Measurements from ENCODE around the gene DPP3.
A peak's percentile ranks its signal among the peaks of the same experiment; 100 is the strongest.
"Not testable (repeated sequence)": the region's sequence is repeated elsewhere in the genome, so short reads cannot be mapped to it uniquely, and the experiment has no call there.

Gene DPP3, protein sequence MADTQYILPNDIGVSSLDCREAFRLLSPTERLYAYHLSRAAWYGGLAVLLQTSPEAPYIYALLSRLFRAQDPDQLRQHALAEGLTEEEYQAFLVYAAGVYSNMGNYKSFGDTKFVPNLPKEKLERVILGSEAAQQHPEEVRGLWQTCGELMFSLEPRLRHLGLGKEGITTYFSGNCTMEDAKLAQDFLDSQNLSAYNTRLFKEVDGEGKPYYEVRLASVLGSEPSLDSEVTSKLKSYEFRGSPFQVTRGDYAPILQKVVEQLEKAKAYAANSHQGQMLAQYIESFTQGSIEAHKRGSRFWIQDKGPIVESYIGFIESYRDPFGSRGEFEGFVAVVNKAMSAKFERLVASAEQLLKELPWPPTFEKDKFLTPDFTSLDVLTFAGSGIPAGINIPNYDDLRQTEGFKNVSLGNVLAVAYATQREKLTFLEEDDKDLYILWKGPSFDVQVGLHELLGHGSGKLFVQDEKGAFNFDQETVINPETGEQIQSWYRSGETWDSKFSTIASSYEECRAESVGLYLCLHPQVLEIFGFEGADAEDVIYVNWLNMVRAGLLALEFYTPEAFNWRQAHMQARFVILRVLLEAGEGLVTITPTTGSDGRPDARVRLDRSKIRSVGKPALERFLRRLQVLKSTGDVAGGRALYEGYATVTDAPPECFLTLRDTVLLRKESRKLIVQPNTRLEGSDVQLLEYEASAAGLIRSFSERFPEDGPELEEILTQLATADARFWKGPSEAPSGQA

GRCh38 chr11:66480117-66480938, at the start of gene DPP3:
TSS of gene DPP3 (plus strand) at chr11:66480434. CDS start at chr11:66482201, 1,767 bp downstream.
- DNase-seq = peak; percentile 97

DNA sequence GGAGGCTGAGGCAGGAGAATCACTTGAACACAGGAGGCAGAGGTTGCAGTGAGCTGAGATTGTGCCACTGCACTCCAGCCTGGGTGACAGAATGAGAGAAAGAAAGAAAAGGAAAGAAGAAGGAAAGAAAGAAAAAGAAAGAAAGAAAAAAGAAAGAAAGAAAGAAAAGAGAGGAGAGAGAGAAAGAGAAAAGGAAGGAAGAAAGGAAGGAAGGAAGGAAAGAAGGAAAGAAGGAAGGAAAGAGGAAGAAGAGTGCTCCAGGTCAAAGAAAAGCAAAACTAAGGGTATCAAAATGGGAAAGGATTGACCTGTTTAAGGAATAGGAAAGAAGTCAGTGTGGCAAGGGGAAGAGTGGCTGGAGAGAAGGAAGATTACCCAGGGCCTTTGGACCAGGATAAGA, 48.9 kb upstream of the DPP3 start:
- DNase-seq = not testable (repeated sequence)

GRCh38 chr11:66431871-66432329, 48.3 kb upstream of the DPP3 start:
- DNase-seq = not testable (repeated sequence)

DNA sequence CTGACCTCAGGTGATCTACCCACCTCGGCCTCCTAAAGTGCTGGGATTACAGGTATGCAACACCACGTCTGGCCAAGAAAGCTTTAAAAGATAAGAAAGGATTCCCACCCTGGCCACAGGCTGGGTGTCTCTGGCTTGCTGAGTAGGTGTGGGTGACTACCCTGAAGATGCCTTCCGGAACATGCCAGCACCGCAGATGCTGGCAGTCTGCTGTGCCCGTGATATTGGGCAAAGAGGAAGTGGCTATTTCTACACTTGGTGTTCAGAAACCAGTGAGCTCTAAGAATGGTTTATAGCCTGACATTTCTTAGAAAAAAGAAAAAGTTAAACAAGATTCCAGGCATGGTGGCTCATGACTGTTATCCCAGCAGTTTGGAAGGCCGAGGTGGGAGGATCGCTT, 47.6 kb upstream of the DPP3 start:
- no peak for DNase-seq

GRCh38 chr11:66437979-66438503, 42.2 kb upstream of the DPP3 start:
- no peak for DNase-seq

DNA sequence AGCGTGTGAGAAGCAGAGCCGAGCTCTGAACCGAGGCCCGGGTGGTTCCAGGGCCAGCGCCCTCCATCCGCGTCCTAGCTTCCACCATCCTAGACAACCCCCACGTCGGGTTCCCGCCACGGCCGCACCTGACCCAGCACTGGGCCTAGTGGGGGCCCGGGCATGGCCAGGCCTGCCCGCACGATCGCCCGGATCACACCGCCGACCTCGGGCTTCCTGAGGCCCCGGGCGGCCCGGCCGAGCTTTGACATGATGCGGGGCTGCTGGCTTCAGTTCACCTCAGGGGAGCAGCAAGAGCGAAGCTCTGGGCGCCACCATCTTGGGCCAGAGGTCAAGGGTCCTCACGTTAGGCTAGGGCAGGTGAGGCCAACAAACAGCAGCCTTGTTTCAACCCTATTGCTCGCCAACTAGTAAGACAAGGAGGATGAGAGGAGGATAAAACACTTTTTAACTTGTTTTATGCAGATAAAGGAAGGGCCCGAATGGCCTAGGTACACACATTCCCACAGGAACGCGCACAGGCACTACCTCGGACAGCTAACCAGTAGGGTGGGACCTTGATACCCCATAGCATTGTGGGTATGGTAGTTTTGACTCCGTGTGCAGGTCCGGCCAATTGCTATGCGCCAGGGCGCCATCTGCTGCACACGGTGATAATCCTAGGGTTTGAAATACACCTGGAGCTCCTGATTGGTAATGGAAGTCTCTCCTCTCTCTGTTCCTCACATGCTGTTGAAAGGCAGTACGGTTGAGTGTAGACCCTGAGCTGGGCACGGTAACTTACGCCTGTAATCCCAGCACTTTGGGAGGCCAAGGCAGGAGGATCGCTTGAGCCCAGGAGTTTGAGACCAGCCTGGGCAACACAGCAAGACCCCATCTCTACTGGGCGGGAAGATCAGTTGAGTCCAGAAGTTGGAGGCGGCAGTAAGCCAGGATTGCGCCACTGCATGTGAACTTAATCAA, 41.4 kb upstream of the DPP3 start, which contains the start of gene MRPL11:
Gene MRPL11 (minus strand): TSS at position 345 of the 963 bp plus-strand sequence. CDS start 94 bp downstream, at position 251.
- DNase-seq = peak; percentile 98

- not testable (repeated sequence) for DNase-seq
Observed at GRCh38 chr11:66440101-66440939, 39.9 kb upstream of the DPP3 start.

- not testable (repeated sequence) for DNase-seq
Observed at GRCh38 chr11:66440940-66441282, 39.3 kb upstream of the DPP3 start.

DNA sequence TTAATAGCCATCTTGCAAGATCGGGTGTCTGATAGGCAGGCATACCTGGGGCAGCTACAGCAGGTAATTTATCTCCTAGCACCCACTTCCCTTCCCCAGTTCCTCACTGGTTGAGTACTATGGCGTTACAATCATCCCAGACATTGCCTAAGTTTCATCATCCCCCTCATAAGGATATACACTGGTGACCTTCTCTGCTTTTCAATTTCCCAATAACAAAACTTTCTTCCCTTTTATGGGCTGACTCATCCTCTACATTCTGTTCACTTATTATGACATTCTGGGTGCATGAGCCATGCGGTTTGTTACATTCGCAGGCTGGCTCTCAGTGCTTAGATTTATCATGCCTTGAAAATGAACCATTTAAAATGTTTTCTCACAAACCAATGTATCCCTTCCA, 36.6 kb upstream of the DPP3 start:
- no peak for DNase-seq

GRCh38 chr11:66447012-66447411, 33.2 kb upstream of the DPP3 start:
- no peak for DNase-seq

- DNase-seq = no peak
Observed at GRCh38 chr11:66448523-66448922, 31.7 kb upstream of the DPP3 start.

- no peak for DNase-seq
Observed at GRCh38 chr11:66450560-66450959, 29.7 kb upstream of the DPP3 start.

GRCh38 chr11:66451663-66452062, 28.6 kb upstream of the DPP3 start:
- DNase-seq = no peak

- no peak for DNase-seq
Observed at GRCh38 chr11:66454247-66454646, 26.0 kb upstream of the DPP3 start.

GRCh38 chr11:66454828-66455227, 25.4 kb upstream of the DPP3 start:
- DNase-seq = no peak

DNA sequence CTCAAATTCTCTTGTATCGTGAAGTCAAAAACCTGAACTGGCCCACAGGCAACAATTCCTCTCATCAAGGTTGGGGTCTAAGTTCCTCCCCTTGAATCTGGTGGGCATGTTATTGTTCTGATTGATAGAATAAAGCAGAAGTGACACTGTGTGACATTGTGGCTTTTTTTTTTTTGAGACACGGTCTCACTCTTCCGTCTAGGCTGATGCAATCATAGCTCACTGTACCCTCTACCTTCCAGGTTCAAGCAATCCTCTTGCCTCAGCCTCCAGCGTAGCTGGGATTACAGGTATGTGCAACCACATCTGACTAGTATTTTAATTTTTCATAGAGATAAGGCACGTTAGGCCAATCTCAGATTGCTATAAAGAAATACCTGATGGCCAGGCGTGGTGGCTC, 22.4 kb upstream of the DPP3 start:
- no peak for DNase-seq

DNA sequence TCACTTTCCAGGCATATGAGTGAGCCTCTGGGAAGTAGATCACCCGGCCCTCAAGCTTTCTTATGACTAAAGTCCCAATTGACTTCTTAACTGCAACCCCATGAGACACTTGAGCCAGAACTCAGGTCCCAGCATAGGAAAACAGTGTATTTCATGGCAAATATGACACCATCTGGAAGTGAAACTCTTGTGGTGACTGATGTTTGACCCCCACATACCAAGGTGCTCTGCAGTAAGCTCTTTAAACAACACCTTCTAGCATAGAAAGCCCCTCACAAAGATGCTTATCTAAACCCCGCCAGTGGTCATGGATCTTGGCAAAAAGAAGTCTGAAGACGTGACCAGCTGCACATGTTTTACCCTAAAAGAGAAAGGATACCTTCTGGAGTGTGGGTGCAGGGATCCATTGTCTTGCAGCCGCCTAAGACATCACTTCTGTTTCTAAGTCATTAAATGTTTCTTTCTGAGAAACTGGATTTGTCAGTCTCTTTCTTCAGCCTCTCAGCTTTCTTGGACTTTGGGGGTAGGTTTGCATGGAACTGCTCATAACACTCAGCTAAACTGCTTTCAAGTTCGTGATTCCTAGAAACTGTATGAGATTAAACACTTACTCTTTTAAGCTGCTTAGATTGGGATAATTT, 21.0 kb upstream of the DPP3 start:
- DNase-seq = no peak

DNA sequence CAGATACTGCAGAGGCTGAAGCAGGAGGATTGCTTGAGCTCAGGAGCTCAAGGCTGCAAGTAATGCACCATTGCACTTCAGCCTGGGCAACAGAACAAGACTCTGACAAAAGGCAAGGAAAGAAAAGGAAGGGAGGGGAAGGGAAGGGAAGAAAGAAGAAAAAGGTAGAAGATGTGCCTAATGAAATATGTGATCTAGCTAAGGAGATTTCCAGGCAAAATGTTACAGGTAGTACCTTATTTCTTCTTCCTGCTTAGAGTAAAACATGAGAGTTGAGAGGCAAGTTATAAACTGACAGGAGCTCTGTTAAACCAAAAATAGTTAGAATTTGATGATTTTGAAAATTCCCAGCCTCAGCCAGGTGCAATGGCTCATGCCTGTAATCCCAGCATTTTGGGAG, 18.2 kb upstream of the DPP3 start:
- no peak for DNase-seq

DNA sequence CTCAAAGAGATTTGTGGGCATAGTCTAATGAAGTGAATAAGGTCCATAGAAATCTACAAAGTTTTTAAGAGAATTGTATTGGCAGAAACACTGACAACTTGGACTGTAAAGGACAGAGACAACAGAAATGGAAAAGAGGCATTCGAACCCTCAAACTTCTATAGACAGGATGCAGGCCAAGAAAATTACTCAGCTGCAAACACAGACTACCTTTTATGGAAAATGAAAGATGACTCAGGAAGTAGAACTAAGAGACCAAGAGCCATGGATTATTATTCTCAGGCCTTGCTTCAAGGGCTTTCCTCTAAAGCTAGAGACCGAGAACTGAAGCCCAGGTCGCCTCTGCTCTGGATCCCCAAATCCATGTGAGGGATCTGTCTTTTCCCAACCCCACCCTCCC, 17.3 kb upstream of the DPP3 start:
- no peak for DNase-seq

- not testable (repeated sequence) for DNase-seq
Observed at GRCh38 chr11:66464116-66464515, 16.1 kb upstream of the DPP3 start.
